Measurements from ENCODE around the gene CD46.
A peak's percentile ranks its signal among the peaks of the same experiment; 100 is the strongest.

The CD46 gene

GRCh38 chr1:207817166-207817565 lies 65.3 kb downstream of the CD46 start:
- DNase-seq: no peak

- DNase-seq: no peak
Measured at GRCh38 chr1:207817778-207818751, 66.2 kb downstream of the CD46 start.

- no peak for DNase-seq
Measured at GRCh38 chr1:207818971-207819451, 67.2 kb downstream of the CD46 start.

- no peak for DNase-seq
Measured at GRCh38 chr1:207820568-207821463, 69.0 kb downstream of the CD46 start.

GRCh38 chr1:207821464-207822045 lies 69.7 kb downstream of the CD46 start:
- DNase-seq: no peak

- no peak for DNase-seq
Measured at GRCh38 chr1:207822124-207822601, 70.3 kb downstream of the CD46 start.

- peak; percentile 60 for DNase-seq
Measured at GRCh38 chr1:207822602-207823451, 71.0 kb downstream of the CD46 start.

GRCh38 chr1:207823531-207823879 lies 71.7 kb downstream of the CD46 start:
- DNase-seq: no peak

GRCh38 chr1:207823880-207824566 lies 72.2 kb downstream of the CD46 start:
- peak; percentile 43 for DNase-seq

GRCh38 chr1:207824691-207825408 lies 73.0 kb downstream of the CD46 start:
- DNase-seq: no peak

GRCh38 chr1:207825409-207825695 lies 73.5 kb downstream of the CD46 start:
- DNase-seq: no peak

GRCh38 chr1:207825719-207826556 lies 74.1 kb downstream of the CD46 start:
- DNase-seq: peak; percentile 74

GRCh38 chr1:207826557-207827487 lies 75.0 kb downstream of the CD46 start:
- DNase-seq: no peak

GRCh38 chr1:207827488-207827830 lies 75.6 kb downstream of the CD46 start:
- no peak for DNase-seq

GRCh38 chr1:207828046-207828445 lies 76.2 kb downstream of the CD46 start:
- DNase-seq: no peak

- DNase-seq: peak; percentile 47
Measured at GRCh38 chr1:207828485-207829158, 76.8 kb downstream of the CD46 start.

- DNase-seq: no peak
Measured at GRCh38 chr1:207829576-207829975, 77.7 kb downstream of the CD46 start.

- no peak for DNase-seq
Measured at GRCh38 chr1:207830788-207831187, 78.9 kb downstream of the CD46 start.
